A549 treated with Hydrocortisone at 1 μM for 4 hours (cell line): ENCODE results near the gene BOD1L2. TPM values are rescaled to one million over a fixed set of nuclear protein-coding genes. Genes with fewer than 3 reads are reported as not detected.

Experiments used
- total RNA-seq: library from RNA; stranded (reverse); fragments of 200-300 nt; extraction: Qiagen RNA extraction; gene quantifications from 5 replicates; pipeline ENCODE4 v1.2.3, GENCODE V29; 2022

Gene BOD1L2
- not detected in 5 replicates for total RNA-seq

DNA sequence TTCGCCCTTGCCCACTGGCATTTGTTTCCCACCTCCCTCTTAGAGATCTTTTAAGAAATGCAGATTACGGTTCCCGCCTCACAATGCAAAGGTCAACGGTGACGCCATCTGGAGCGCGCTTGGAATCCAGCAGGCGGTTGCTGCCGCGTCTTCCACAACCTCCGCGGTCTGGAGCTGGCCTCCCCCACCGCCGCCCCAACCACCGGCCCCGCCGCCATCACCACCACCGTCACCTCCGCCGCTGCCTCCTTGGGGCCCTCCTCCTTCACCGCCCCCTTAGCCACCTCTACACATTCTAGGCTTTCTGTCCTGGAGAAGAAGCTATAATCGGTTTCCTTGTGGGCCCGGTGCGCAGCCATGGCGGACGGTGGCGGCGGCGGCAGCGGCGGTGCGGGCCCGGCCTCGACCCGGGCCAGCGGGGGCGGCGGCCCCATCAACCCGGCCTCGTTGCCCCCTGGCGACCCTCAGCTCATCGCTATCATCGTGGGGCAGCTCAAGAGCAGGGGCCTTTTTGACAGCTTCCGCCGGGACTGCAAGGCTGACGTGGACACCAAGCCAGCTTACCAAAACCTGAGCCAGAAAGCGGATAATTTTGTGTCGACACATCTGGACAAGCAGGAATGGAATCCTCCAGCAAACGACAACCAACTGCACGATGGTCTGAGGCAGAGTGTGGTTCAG is at the start of gene BOD1L2:
Gene BOD1L2, plus strand, starts transcription at position 132 of the 681 bp plus-strand sequence. Its CDS starts 226 bp downstream, at position 358.

Other genes starting within 250 kb of the BOD1L2 start
- gene ST8SIA3, start 205.5 kb downstream of the BOD1L2 start, total RNA-seq, result not detected in 5 replicates